SK-N-SH (cell line): Measurements from ENCODE around the gene HPCAL1. TPM values are rescaled to one million over a fixed set of nuclear protein-coding genes. Genes with fewer than 3 reads are reported as not detected.

Experiments
- CTCF ChIA-PET: fragments of 300-600, 350-600 bp; formaldehyde crosslinking; extraction: SDS; loops from one replicate; lab custom pipeline; 2021; lab: Yijun Ruan, JAX
- POLR2A ChIA-PET: fragments of 350-600 bp; sonication (Branson Sonifier 250); formaldehyde crosslinking; extraction: SDS; loops from one replicate; lab custom pipeline; 2020; ENCODE audit warnings: antibody characterized with exemption, inconsistent platforms; lab: Yijun Ruan, JAX
- DNase-seq: peaks from one replicate; pipeline ENCODE4 v3.0.0; 2012
- H2AFZ ChIP-seq: fragments of 200-600 bp; sonication (generic); 2 replicates; pipeline ENCODE4 v1.8.1; 2016; ENCODE audit warnings: antibody characterized with exemption, mild to moderate bottlenecking, low read depth
- H3F3A ChIP-seq: fragments of 200-600 bp; sonication (generic); replicated peaks from 2 replicates; pipeline ENCODE3; 2016; ENCODE audit warnings: antibody characterized with exemption, mild to moderate bottlenecking; ENCODE audit not compliant: insufficient read depth
- H3K27ac ChIP-seq, 2 experiments: fragments of 200-500 bp in 1 of 2; fragments of 200-600 bp in 1 of 2; sonication (Bioruptor generic) in 1 of 2; sonication (generic), shearing (Covaris generic) in 1 of 2; 2 replicates each; pipeline versions ENCODE4 v1.5.1 to v1.6.1; 2014 to 2016; ENCODE audit warnings: low read depth in 2 of 2, inconsistent platforms in 1 of 2, low read length in 1 of 2, mild to moderate bottlenecking in 1 of 2, mixed read lengths in 1 of 2
- H3K27me3 ChIP-seq: fragments of 200-600 bp; sonication (generic), shearing (Covaris generic); 2 replicates; pipeline ENCODE4 v1.6.1; 2016; ENCODE audit warnings: mixed run types; ENCODE audit not compliant: insufficient read depth
- H3K36me3 ChIP-seq, 2 experiments: fragments of 200-500 bp in 1 of 2; fragments of 200-600 bp in 1 of 2; sonication (Bioruptor generic) in 1 of 2; sonication (generic) in 1 of 2; replicated peaks in 1 of 2; 2 replicates each; pipeline versions ENCODE3 to v1.5.1; 2014 to 2016; ENCODE audit warnings: low read length in 1 of 2, mild to moderate bottlenecking in 1 of 2; ENCODE audit not compliant: insufficient read depth in 2 of 2, control insufficient read depth in 1 of 2
- H3K4me1 ChIP-seq, 2 experiments: fragments of 200-500 bp in 1 of 2; fragments of 200-600 bp in 1 of 2; sonication (Bioruptor generic) in 1 of 2; sonication (generic), shearing (Covaris generic) in 1 of 2; 2 replicates each; pipeline versions ENCODE4 v1.5.1 to v1.6.1; 2014 to 2016; ENCODE audit warnings: low read depth in 1 of 2, low read length in 1 of 2, mixed run types in 1 of 2; ENCODE audit not compliant: insufficient read depth in 2 of 2, control insufficient read depth in 1 of 2
- H3K4me2 ChIP-seq: fragments of 200-600 bp; sonication (generic), shearing (Covaris generic); 2 replicates; pipeline ENCODE4 v1.6.1; 2017; ENCODE audit warnings: mixed run types
- H3K4me3 ChIP-seq, 2 experiments: fragments of 200-500 bp in 1 of 2; fragments of 200-600 bp in 1 of 2; sonication (Bioruptor generic) in 1 of 2; sonication (generic), shearing (Covaris generic) in 1 of 2; 2 replicates each; pipeline versions ENCODE4 v1.5.1 to v1.8.1; 2014 to 2016; ENCODE audit warnings: low read depth in 2 of 2, inconsistent platforms in 1 of 2, low read length in 1 of 2, mild to moderate bottlenecking in 1 of 2, mixed read lengths in 1 of 2, moderate library complexity in 1 of 2
- H3K79me2 ChIP-seq: fragments of 200-600 bp; sonication (generic); 2 replicates; pipeline ENCODE4 v1.8.1; 2017; ENCODE audit warnings: mild to moderate bottlenecking; ENCODE audit not compliant: insufficient read depth
- H3K9ac ChIP-seq: fragments of 200-600 bp; sonication (generic); 2 replicates; pipeline ENCODE4 v1.6.1; 2017; ENCODE audit warnings: mixed run types
- H3K9me2 ChIP-seq: fragments of 200-600 bp; sonication (generic); 2 replicates; pipeline ENCODE4 v1.6.1; 2017; ENCODE audit warnings: mixed run types
- H3K9me3 ChIP-seq: fragments of 200-600 bp; sonication (generic); 2 replicates; pipeline ENCODE4 v1.6.1; 2017; ENCODE audit warnings: mixed run types, mild to moderate bottlenecking, moderate library complexity
- H4K20me1 ChIP-seq: fragments of 200-600 bp; sonication (generic); 2 replicates; pipeline ENCODE4 v1.6.1; 2017; ENCODE audit warnings: mild to moderate bottlenecking, mixed run types; ENCODE audit not compliant: insufficient read depth
- EP300 ChIP-seq, 2 experiments: IDR thresholded peaks; 2 replicates each; pipeline versions ENCODE4 v1.4.0 to v1.6.1; 2012; ENCODE audit warnings: borderline replicate concordance in 1 of 2, low read depth in 1 of 2, low read length in 1 of 2
- EZH2phosphoT487 ChIP-seq: fragments of 200-600 bp; sonication (generic); IDR thresholded peaks from 2 replicates; pipeline ENCODE4 v1.6.1; 2017; ENCODE audit warnings: low read depth, mixed run types, mild to moderate bottlenecking, antibody characterized with exemption, moderate library complexity, borderline replicate concordance
- MAX ChIP-seq: IDR thresholded peaks from 2 replicates; pipeline ENCODE4 v1.4.0; 2012; ENCODE audit warnings: low read depth
- NFIC ChIP-seq: IDR thresholded peaks from 2 replicates; pipeline ENCODE4 v1.4.0; 2012; ENCODE audit warnings: borderline replicate concordance
- PBX3 ChIP-seq: IDR thresholded peaks from 2 replicates; pipeline ENCODE4; 2012
- RAD21 ChIP-seq: IDR thresholded peaks from 2 replicates; pipeline ENCODE4 v1.6.1; 2012; ENCODE audit warnings: mild to moderate bottlenecking, low read length
- REST ChIP-seq: IDR thresholded peaks from 2 replicates; pipeline ENCODE4 v1.6.1; 2012; ENCODE audit warnings: mild to moderate bottlenecking, low read depth, low read length, moderate library complexity
- SIN3A ChIP-seq: IDR thresholded peaks from 2 replicates; pipeline ENCODE4 v1.6.1; 2012; ENCODE audit warnings: low read depth, mild to moderate bottlenecking, low read length, moderate library complexity, borderline replicate concordance
- ZBTB33 ChIP-seq: IDR thresholded peaks from 2 replicates; pipeline ENCODE4 v1.4.0; 2012; ENCODE audit warnings: low read depth, borderline replicate concordance
- WGBS: methylation state at CpG from one replicate; pipeline ENCODE4 v1.1.6; 2017; ENCODE audit warnings: low lambda C conversion rate; 5-methylcytosine and 5-hydroxymethylcytosine counted together
- polyA plus RNA-seq, 3 experiments: library from polyadenylated mRNA; depleted of rRNA; stranded (reverse); fragments of >200 nt; gene quantifications; 2 replicates each; pipeline ENCODE4 v1.2.3, GENCODE V29; 2012

HPCAL1 gene
- polyA plus RNA-seq, 1 of the 3 experiments (the other 2 are of a cell fraction): 77.0 TPM

GRCh38 chr2:10378189-10378588, 75.5 kb downstream of the HPCAL1 start:
- H4K20me1 ChIP-seq: peaks cover 3% of the 10 kb centered on the region; the same call in 1 of the 2 replicates
- 94% methylated on average over 7 of the region's 7 CpGs for WGBS

GRCh38 chr2:10380048-10380926, 77.6 kb downstream of the HPCAL1 start:
- POLR2A ChIA-PET: no interaction called here

More at GRCh38 chr2:10378189-10378588, 75.5 kb downstream of the HPCAL1 start:
- Histone ChIP-seq H3K4me1 (peaks cover 0 to 64% of the 10 kb centered on the region in 2 experiments; a peak in 1 of 4 replicates), H3K27me3 (no peaks in the 10 kb centered on the region), H3K4me3 (no peak overlapping the region), H2AFZ (no peak overlapping the region), H3K36me3 (no peaks in the 10 kb centered on the region), H3K79me2 (no peaks in the 10 kb centered on the region), H3K9ac (no peak overlapping the region), H3K4me2 (no peak overlapping the region), H3K9me3 (no peaks in the 10 kb centered on the region), H3K9me2 (no peaks in the 10 kb centered on the region), H3F3A (no peaks in the 10 kb centered on the region), H3K27ac (no peak overlapping the region)
- no peak for TF ChIP-seq ZBTB33
- POLR2A ChIA-PET: no interaction called here
- DNase-seq: no peak
- CTCF ChIA-PET: interaction anchor here (1.4 kb wide), 1 partner anchor 254 kb away, joined by 3 read pairs; no protein-coding TSS in a partner anchor

GRCh38 chr2:10381997-10382353, 79.3 kb downstream of the HPCAL1 start:
- no peaks in the 10 kb centered on the region for H3K79me2 ChIP-seq
- no peaks in the 10 kb centered on the region for H3K9me2 ChIP-seq
- CTCF ChIA-PET: interaction anchor here (0.8 to 2.7 kb wide), 3 partner anchors 11 to 285 kb away, joined by 3 to 14 read pairs (median 11); no protein-coding TSS in a partner anchor
- peaks cover 6% of the 10 kb centered on the region for H4K20me1 ChIP-seq
- peaks cover 7 to 66% of the 10 kb centered on the region in 2 experiments; a peak in 2 of 4 replicates for H3K4me1 ChIP-seq
- no peak overlapping the region for H2AFZ ChIP-seq
- H3K4me2 ChIP-seq: no peak overlapping the region
- POLR2A ChIA-PET: interaction anchor here (0.6 to 1.4 kb wide), 2 partner anchors 11 to 1111 kb away, joined by 4 read pairs; no protein-coding TSS in a partner anchor
- 90% methylated on average over 3 of the region's 3 CpGs for WGBS
- H3K36me3 ChIP-seq: no peaks in the 10 kb centered on the region
- no peaks in the 10 kb centered on the region for H3K9me3 ChIP-seq
- DNase-seq: no peak
- no peaks in the 10 kb centered on the region for H3F3A ChIP-seq
- no peaks in the 10 kb centered on the region for H3K27me3 ChIP-seq
- peak overlapping the region in 1 of 2 experiments; percentile 1; a peak in 1 of 4 replicates for H3K27ac ChIP-seq
- H3K9ac ChIP-seq: no peak overlapping the region
- no peak overlapping the region for H3K4me3 ChIP-seq
- TF ChIP-seq EP300 (IDR thresholded peaks at IDR 0.05; ENCODE audit: borderline replicate concordance in 1 of 2, low read depth in 1 of 2, low read length in 1 of 2): no peak
- no peak for TF ChIP-seq EZH2phosphoT487
- no peak for TF ChIP-seq SIN3A
- TF ChIP-seq PBX3: no peak
- TF ChIP-seq REST: no peak
- no peak for TF ChIP-seq MAX
- TF ChIP-seq RAD21: no peak

More at GRCh38 chr2:10380048-10380926, 77.6 kb downstream of the HPCAL1 start:
- Histone ChIP-seq H3K4me1 (peaks cover 0 to 55% of the 10 kb centered on the region in 2 experiments; a peak in 1 of 4 replicates), H3K4me2 (no peak overlapping the region), H3K79me2 (no peaks in the 10 kb centered on the region), H3K27ac (peak overlapping the region in 1 of 2 experiments; percentile 17; a peak in 2 of 4 replicates), H3K9me3 (no peaks in the 10 kb centered on the region), H3K4me3 (no peak overlapping the region), H3K9me2 (no peaks in the 10 kb centered on the region), H3F3A (no peaks in the 10 kb centered on the region), H2AFZ (no peak overlapping the region), H3K9ac (no peak overlapping the region), H3K27me3 (no peaks in the 10 kb centered on the region), H4K20me1 (peaks cover 3% of the 10 kb centered on the region; the same call in 1 of the 2 replicates), H3K36me3 (no peaks in the 10 kb centered on the region)
- CTCF ChIA-PET: interaction anchor here (0.6 to 1.3 kb wide), 9 partner anchors 13 to 55 kb away, joined by 3 to 7 read pairs (median 3); no protein-coding TSS in a partner anchor
- WGBS: 90% methylated on average over 9 of the region's 9 CpGs
- no peak for DNase-seq
- TF ChIP-seq NFIC (0 out of 2 replicates have a peak, but pooled peaks have one; percentile 12), MAX (no peak)
